Omental fat pad (tissue), 4 donors: ENCODE measurements around the gene CCND1. TPM values are rescaled to one million over a fixed set of nuclear protein-coding genes. Genes with fewer than 3 reads are reported as not detected.
"Not testable (repeated sequence)": the region's sequence is repeated elsewhere in the genome, so short reads cannot be mapped to it uniquely, and the experiment has no call there.

ENCODE experiments used
- ATAC-seq: fragments of 150-250 bp; one replicate; pipeline ENCODE4 v1.9.1; 2016; ENCODE audit warnings: mild to moderate bottlenecking, moderate library complexity; ENCODE audit not compliant: low FRiP score
- DNase-seq: peaks from one replicate; pipeline ENCODE4 v3.0.0-alpha.2; 2019; ENCODE audit warnings: low spot score
- CTCF ChIP-seq, 3 donors: fragments of 450-650 bp; IDR thresholded peaks; one replicate each; pipeline ENCODE4 v1.5.1; 2016 to 2017; ENCODE audit warnings: antibody characterized with exemption in 3 of 3, mild to moderate bottlenecking in 3 of 3, moderate library complexity in 2 of 3
- total RNA-seq, 4 donors: library from RNA; depleted of rRNA; stranded (reverse); fragments of >200 nt; gene quantifications; one replicate each; pipeline ENCODE4 v1.1.0, GENCODE V29; 2016

The CCND1 gene
- total RNA-seq, 4 donors from 2014 or later = 40.3 to 216 (median 58.2) TPM

GRCh38 chr11:69686452-69686851, 45.5 kb downstream of the CCND1 start:
- no peak for TF ChIP-seq CTCF (IDR thresholded peaks at IDR 0.05)
- ATAC-seq (no peak), DNase-seq (no peak)

GRCh38 chr11:69686856-69687255, 45.9 kb downstream of the CCND1 start:
- no peak for TF ChIP-seq CTCF (IDR thresholded peaks at IDR 0.05)
- no peak for DNase-seq
- no peak for ATAC-seq

GRCh38 chr11:69687969-69688771, 47.2 kb downstream of the CCND1 start:
- DNase-seq, ATAC-seq: not testable (repeated sequence)

- no peak for ATAC-seq
- no peak for TF ChIP-seq CTCF (IDR thresholded peaks at IDR 0.05)
- DNase-seq = no peak
Observed at GRCh38 chr11:69689484-69690319, 48.7 kb downstream of the CCND1 start.

GRCh38 chr11:69691463-69691862, 50.5 kb downstream of the CCND1 start:
- TF ChIP-seq CTCF (IDR thresholded peaks at IDR 0.05) = no peak
- no peak for DNase-seq
- no peak for ATAC-seq

GRCh38 chr11:69692422-69692821, 51.5 kb downstream of the CCND1 start:
- ATAC-seq = no peak
- TF ChIP-seq CTCF (IDR thresholded peaks at IDR 0.05) = no peak

GRCh38 chr11:69694781-69695180, 53.8 kb downstream of the CCND1 start:
- no peak for DNase-seq
- ATAC-seq = no peak
- TF ChIP-seq CTCF (IDR thresholded peaks at IDR 0.05) = no peak

More at GRCh38 chr11:69692422-69692821, 51.5 kb downstream of the CCND1 start:
- DNase-seq = no peak
